ENCODE results near the gene ATP6V1F.

The ATP6V1F gene

DNA sequence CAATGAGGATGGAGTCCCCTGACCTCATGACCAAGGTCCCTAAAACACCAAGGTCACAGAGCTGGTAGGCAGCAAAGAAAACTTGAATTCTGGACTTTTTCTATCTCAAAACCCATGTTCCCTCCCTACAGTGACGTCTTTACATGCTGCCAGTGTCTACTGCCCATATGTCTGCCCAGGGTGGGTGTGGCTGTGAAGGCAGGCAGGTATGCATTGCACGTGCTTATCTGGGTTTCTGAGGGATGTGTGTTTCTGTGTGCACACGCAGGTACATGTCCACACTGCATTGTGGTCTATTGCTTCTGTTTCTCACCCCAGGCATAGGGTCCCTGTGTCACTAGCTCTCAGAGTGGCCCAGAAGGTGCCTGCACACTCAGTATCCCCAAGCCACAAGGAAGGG is 13.5 kb downstream of the ATP6V1F start:
- TF ChIP-seq GATA2 (IDR thresholded peaks at IDR 0.05; ENCODE audit: low read depth, low read length): no peak
- no peak for TF ChIP-seq GATA3 (IDR thresholded peaks at IDR 0.05; ENCODE audit: low read depth, low read length)

DNA sequence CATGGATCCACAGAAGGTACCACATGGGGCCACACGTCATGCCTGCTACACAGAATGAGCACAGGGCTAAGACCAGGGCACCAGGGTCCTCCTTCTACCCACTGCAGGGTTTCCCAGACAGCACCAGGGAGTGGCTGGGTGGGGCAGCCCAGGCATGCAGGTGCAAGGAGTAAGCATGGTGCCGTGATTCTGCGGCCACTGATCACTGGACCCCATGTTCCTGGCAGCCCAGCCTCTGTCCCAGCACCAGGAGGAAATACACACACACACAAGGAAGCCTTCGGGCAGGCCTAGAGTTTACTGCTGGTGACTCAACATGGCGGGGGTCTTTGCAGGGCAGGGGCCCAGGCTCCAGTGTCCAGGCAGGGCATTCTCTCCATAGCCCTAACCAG is 13.9 kb downstream of the ATP6V1F start:
- TF ChIP-seq GATA2 (IDR thresholded peaks at IDR 0.05; ENCODE audit: low read depth, low read length) (no peak), GATA3 (IDR thresholded peaks at IDR 0.05; ENCODE audit: low read depth, low read length) (no peak)

DNA sequence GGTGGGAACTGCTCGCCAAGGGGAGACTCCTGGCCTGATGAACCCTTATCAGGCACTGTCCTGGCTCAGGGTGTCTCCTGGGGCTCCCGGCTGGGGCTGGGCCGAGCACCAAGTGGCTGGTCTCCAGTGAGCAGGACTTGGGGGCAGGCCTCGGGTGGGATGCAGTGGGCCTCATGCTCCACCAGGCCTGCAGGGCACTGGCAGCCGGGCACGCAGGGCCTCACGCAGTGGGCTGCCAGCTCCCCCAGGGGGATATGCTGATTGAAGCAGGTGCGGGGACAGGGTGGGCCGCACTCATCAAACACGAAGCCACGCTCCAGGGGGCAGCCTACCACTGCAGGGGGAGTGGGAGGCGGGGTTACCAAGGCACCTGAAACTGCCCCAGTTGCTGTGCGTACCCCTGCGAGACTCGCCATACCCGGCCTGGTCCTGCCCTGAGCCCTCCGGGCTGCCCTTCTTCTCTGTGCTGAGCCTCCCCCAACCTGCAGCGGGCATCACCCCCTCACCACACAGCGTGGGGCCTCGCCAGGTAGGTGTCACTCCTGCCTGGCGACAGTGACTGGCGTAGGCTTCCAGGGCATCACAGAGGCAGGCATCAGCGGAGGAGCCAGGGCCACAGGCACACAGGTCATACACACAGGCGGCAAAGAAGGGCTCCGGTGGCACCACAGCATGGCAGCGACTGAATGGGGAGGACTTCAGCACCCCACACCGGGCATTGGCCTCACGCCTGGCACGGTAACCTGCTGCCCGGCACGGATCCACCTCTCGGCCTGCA is 14.5 kb downstream of the ATP6V1F start:
- TF ChIP-seq GATA3 (IDR thresholded peaks at IDR 0.05; ENCODE audit: low read depth, low read length) (no peak), GATA2 (IDR thresholded peaks at IDR 0.05; ENCODE audit: low read depth, low read length) (no peak)

DNA sequence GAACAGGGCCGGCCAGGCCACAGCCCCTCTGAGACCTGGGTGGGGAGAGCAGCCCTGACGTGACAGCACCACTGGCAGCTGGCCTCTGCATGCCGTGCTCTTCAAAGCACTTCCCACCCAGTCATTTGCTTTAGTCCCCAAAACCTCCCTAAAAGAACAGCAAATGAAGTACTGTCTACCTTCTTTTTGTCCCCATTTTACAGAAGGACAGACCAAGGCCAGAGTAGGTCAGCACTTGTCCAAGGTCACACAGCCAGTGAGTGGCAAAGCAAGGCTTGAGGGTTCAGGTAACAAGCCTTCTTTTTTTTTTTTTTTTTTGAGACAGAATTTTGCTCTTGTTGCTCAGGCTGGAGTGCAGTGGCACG is 15.1 kb downstream of the ATP6V1F start:
- TF ChIP-seq GATA3 (IDR thresholded peaks at IDR 0.05; ENCODE audit: low read depth, low read length) (no peak), GATA2 (IDR thresholded peaks at IDR 0.05; ENCODE audit: low read depth, low read length) (no peak)

DNA sequence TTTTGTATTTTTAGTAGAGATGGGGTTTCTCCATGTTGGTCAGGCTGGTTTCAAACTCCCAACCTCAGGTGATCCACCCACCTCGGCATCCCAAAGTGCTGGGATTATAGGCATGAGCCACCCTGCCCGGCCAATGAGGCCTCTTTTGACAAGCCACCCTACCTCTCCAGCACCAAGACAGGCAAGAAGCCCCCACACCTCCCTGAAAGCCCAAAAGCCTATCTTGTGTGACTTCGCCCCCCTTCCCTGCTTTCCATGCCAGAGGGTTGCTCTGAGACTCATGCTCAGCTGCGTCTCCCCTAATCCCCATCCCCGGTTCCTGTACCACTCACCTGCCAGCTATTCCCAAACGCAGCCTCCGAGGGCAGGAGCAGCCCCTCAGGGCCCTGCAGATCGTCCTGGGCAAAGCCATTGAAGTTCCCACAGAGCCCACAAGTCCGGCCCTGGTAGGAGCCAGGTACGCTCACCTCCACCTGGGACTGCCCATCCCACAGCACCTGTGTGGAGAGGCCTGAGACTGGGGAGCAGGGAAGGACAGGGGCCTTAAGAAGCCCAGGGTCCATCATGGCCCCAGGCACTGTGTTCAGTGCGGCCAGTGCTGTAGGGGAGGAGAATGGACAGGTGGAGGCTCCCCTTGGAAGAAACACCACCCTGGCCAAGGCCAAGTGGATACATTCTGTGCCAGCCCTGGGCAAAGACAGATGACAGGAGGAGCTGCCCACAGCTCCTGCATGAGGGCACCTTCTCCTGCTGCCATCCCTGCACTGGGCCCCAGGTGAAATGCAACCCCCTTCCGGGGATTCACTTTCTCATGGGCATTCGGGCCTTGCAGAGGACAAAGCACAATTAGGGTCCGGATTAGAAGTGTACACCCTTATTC is 15.8 kb downstream of the ATP6V1F start:
- TF ChIP-seq GATA3 (IDR thresholded peaks at IDR 0.05; ENCODE audit: low read depth, low read length): no peak
- no peak for TF ChIP-seq GATA2 (IDR thresholded peaks at IDR 0.05; ENCODE audit: low read depth, low read length)

DNA sequence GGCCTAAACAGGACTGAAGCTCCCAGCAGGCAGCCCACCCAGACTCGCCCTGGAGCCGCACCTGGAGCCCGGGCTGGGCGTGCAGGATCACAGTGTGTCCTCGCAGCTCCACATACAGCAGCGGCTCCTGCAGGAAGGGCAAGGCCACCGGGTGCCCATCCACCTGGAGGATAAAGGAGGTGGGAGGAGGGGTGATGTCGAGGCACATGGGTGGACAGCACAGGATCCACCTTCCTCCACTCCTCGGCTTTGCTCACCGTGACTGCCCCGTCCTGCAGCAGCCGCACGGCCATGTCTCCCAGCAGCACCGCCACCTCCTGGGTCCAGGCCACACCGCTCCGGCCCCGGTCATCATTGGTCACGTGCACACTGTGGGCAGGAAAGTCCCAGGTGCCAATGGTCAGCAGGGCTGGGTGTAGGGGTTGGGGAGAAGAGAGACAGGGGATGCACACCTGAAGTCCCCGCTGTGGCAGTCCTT is 16.8 kb downstream of the ATP6V1F start:
- TF ChIP-seq GATA2 (IDR thresholded peaks at IDR 0.05; ENCODE audit: low read depth, low read length): no peak
- TF ChIP-seq GATA3 (IDR thresholded peaks at IDR 0.05; ENCODE audit: low read depth, low read length): no peak

DNA sequence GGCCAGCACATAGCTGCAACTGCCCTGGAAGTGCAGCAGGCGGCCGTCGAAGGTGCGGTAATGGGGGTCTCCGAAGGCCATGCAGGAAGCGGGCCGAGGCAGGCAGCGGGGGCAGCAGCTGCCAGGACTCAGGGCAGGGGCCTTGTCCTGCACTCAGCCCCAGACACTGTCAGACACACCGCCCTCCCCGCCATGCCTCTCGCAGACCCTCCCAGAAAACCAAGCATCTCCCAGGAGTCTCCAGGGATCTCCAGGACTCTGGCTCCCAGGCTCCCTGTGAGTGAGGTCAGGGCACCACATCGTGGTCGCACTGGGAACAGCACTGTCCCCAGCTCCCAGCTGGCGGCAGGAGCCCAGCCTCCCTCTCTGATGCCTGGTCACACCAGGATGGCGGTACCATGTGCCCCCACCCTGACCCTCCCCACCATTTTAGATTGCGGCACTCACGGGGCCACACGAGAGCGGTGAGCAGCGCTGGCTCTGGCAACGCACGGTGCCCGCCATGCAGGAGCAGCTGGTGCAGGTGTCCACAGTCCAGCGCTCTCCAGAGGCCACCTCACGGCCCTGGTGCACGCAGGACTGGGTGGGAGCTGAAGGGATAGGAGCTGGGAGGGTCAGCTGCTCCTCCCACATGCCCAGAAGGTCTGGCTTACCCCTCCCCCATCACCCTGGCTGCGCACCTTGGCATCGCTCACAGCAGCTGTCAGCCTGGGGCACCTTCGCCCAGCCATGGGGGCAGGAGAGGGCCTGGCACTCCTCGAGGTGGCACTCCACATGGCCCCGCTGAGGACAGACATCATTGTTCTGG is 17.5 kb downstream of the ATP6V1F start:
- TF ChIP-seq GATA2 (IDR thresholded peaks at IDR 0.05; ENCODE audit: low read depth, low read length): no peak
- no peak for TF ChIP-seq GATA3 (IDR thresholded peaks at IDR 0.05; ENCODE audit: low read depth, low read length)

DNA sequence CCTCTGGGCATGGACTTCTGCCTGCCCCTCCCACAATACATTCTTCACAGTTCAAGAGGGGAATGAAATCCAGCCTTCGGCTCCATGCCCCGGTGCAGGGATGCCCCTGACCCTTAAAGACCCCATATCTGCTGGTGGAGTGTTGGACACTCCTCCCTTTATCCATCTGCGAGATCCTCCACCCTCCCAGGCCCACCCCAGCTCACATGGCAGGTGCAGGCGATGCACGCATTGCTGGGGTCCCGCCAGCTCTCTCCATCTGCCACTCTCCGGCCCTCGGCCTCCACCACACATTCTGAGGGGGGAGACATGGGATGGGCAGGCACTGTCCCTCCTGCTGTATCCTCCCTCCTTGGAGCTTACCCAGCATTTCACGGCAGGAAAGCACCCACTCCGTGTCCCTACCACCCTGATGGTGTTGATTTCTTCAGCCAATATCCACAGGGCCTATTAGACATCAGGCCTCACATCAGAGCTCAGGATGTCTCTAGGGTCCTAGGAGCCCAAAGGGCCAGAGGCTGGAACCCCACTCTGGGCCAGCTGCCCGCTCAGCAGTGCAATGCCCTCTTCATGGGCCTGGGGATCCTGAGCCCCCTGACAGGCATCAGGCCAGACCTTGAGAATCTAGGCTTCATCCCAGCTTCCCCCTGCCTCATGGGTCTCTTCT is 18.3 kb downstream of the ATP6V1F start:
- no peak for TF ChIP-seq GATA3 (IDR thresholded peaks at IDR 0.05; ENCODE audit: low read depth, low read length)
- no peak for TF ChIP-seq GATA2 (IDR thresholded peaks at IDR 0.05; ENCODE audit: low read depth, low read length)

DNA sequence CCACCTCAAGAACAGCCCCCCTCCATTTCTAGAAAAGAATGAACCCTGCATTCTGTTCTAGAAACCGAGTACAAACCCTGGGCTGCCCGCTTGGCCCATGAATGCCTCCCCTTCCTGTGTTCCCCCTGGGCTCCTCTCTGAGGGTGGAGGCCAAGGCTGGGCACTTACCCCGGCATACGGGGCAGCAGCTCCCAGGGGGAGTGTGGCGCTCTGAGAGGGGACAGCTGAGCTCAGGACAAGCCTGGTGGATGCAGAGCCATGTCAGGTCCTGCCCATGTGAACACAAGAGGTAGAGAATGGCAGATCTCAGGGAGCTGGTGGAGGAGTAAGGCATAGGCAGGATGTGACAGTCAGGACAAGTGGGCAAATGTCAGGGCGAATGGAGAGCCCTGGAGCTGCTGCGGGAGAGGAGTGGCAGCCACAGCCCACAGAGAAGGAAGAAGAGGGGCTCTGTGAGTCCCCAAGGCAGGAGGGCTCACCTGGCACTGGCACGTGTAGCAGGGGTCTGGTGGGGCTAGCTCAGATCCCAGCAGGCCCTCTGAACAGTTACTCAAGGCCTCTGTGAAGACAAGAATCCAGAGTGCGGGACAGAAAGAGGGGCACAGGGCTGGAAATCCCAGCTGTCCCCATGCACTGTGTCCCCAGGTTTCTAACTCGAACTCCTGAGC is 18.9 kb downstream of the ATP6V1F start:
- TF ChIP-seq GATA2 (IDR thresholded peaks at IDR 0.05; ENCODE audit: low read depth, low read length): no peak
- TF ChIP-seq GATA3 (IDR thresholded peaks at IDR 0.05; ENCODE audit: low read depth, low read length): no peak

DNA sequence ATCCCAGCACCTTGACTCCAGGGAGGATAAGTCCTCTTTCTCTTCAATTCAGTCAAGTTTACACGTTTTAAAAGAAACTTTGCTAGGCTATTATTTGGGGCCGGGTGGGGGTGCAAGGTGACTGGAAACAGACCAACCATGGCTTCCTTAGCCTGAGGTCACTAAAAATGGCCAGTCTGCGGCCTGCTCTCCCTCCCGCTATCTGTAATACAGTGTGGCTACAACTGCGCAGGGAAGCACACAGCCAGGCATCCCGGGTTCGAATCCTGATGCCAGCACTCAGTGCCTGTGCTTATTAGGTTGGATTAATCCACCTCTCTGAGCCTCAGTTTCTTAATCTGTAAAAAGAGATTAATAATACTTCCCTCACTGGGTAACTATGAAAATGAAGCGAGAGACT is 19.5 kb downstream of the ATP6V1F start:
- TF ChIP-seq GATA3 (IDR thresholded peaks at IDR 0.05; ENCODE audit: low read depth, low read length) (no peak), GATA2 (IDR thresholded peaks at IDR 0.05; ENCODE audit: low read depth, low read length) (no peak)

DNA sequence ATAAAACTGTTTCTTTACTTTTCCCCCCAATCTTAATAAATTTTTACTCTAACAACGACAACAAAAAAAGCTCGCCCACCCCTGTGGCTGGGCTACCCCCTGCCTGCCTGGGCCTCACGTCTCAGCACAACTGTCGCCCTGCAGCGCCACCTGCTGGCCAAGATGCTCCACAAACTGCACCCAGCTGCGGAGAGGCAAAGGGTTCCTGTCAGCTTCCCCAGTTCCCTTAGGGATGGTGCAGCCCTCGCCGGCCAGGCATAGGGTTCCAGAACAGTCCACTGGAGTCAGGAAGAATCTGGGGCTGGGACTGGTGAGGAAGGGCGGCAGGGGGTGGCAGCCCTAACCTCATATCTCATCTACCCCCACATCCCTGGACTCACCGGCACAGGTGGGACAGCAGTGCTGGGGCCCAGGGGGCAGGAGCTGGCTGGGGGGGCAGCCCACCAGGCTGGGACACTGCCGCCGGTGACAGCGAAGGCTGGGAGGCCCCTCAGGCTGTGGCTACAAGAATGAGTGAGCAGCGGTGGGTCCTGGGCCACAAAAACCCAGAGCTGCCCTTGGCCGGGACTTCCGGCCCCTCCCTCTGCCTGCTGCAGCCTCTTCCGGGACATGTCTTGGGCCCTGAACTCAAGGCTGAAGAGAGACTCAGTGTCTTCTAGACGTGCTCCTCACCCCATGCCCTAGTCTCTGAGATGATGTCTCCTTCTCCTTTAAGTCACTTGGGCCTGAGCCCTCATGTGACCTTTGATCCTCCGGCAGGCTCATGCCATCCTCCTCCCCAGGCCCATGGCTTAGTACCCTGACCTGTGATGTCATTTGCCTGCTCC is 21.2 kb downstream of the ATP6V1F start:
- TF ChIP-seq GATA2 (IDR thresholded peaks at IDR 0.05; ENCODE audit: low read depth, low read length): no peak
- no peak for TF ChIP-seq GATA3 (IDR thresholded peaks at IDR 0.05; ENCODE audit: low read depth, low read length)

Measured in SH-SY5Y (cell line).